ENCODE data around the gene ANO7. TPM values are rescaled to one million over a fixed set of nuclear protein-coding genes. Genes with fewer than 3 reads are reported as not detected.
A peak's percentile ranks its signal among the peaks of the same experiment; 100 is the strongest.

The ANO7 gene
- total and polyA plus RNA-seq, 2 of the 13 experiments (the other 11 are each of a cell fraction or from before 2014, with no cell fraction given), result 4.1 to 4.9 TPM

DNA sequence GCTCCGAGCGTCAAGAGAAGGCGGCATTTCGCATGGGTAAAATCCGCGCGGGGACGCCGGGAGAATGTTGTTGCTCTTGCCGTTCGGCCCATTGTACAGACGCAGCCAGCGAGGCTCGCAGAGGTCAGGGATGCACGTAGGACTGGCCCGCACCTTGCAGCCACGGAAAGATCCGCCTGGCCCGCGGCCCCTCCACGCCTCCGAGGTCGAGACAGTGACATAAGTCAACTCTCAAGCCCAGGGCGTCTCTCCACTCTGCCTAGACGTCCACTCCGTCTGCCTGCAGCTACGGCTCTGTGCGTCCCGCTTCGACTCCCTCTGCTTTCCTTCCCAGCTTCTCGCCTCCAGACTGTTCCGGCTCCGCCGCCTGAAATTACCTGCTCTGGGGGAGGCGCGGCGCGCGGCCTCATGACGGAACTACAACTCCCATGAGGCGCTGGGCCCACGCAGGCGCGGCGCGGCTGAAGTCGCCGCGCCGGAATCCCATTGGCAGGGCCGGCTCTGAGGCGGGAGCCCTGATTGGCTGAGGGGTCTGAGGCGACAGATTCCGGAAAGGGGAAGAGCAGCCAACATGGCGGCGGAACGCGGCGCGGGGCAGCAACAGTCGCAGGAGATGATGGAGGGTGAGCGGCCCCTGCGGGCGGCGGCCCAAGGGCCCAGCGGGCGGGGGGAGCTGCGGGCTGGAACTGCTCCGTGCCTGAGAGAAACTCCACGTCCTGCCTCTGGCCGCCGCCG lies 38.4 kb upstream of the ANO7 start, which contains the start of gene PPP1R7 (continued):
- no peak for TF ChIP-seq HMG20A (CRISPR knock-in tag; IDR thresholded peaks at IDR 0.05; ENCODE audit: borderline replicate concordance)
- 0 out of 2 replicates have a peak, but pooled peaks have one; percentile 53 for TF ChIP-seq NKX3-1 (CRISPR knock-in tag; IDR thresholded peaks at IDR 0.05)
- TF ChIP-seq MTF1 (CRISPR knock-in tag; IDR thresholded peaks at IDR 0.05), result no peak
- TF ChIP-seq ZNF773 (CRISPR knock-in tag; IDR thresholded peaks at IDR 0.05; ENCODE audit: borderline replicate concordance), result peak; percentile 33; the same call in 1 of the 2 replicates
- TF ChIP-seq, protein P1, sequence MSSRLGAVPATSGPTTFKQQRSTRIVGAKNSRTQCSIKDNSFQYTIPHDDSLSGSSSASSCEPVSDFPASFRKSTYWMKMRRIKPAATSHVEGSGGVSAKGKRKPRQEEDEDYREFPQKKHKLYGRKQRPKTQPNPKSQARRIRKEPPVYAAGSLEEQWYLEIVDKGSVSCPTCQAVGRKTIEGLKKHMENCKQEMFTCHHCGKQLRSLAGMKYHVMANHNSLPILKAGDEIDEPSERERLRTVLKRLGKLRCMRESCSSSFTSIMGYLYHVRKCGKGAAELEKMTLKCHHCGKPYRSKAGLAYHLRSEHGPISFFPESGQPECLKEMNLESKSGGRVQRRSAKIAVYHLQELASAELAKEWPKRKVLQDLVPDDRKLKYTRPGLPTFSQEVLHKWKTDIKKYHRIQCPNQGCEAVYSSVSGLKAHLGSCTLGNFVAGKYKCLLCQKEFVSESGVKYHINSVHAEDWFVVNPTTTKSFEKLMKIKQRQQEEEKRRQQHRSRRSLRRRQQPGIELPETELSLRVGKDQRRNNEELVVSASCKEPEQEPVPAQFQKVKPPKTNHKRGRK (CRISPR knock-in tag; IDR thresholded peaks at IDR 0.05), result peak; percentile 31; the same call in 1 of the 2 replicates
- TF ChIP-seq ZNF101 (CRISPR knock-in tag; IDR thresholded peaks at IDR 0.05; ENCODE audit: borderline replicate concordance, low read depth), result no peak
- TF ChIP-seq ZSCAN21 (CRISPR knock-in tag; IDR thresholded peaks at IDR 0.05; ENCODE audit: borderline replicate concordance), result peak; percentile 89; the same call in 1 of the 2 replicates
- TF ChIP-seq, protein P2, sequence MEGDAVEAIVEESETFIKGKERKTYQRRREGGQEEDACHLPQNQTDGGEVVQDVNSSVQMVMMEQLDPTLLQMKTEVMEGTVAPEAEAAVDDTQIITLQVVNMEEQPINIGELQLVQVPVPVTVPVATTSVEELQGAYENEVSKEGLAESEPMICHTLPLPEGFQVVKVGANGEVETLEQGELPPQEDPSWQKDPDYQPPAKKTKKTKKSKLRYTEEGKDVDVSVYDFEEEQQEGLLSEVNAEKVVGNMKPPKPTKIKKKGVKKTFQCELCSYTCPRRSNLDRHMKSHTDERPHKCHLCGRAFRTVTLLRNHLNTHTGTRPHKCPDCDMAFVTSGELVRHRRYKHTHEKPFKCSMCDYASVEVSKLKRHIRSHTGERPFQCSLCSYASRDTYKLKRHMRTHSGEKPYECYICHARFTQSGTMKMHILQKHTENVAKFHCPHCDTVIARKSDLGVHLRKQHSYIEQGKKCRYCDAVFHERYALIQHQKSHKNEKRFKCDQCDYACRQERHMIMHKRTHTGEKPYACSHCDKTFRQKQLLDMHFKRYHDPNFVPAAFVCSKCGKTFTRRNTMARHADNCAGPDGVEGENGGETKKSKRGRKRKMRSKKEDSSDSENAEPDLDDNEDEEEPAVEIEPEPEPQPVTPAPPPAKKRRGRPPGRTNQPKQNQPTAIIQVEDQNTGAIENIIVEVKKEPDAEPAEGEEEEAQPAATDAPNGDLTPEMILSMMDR (CRISPR knock-in tag; IDR thresholded peaks at IDR 0.05), result peak; percentile 70
- no peak for TF ChIP-seq ARID2 (CRISPR knock-in tag; IDR thresholded peaks at IDR 0.05; ENCODE audit: borderline replicate concordance)
- no peak for TF ChIP-seq PAWR (CRISPR knock-in tag; IDR thresholded peaks at IDR 0.05; ENCODE audit: borderline replicate concordance)
- TF ChIP-seq NCOA2 (CRISPR knock-in tag; IDR thresholded peaks at IDR 0.05), result 0 out of 2 replicates have a peak, but pooled peaks have one; percentile 22
- no peak for TF ChIP-seq FOXJ3 (CRISPR knock-in tag; IDR thresholded peaks at IDR 0.05; ENCODE audit: borderline replicate concordance)
- TF ChIP-seq ISX (CRISPR knock-in tag; conservative IDR thresholded peaks at IDR 0.05), result peak; percentile 40; the same call in 1 of the 2 replicates
- no peak for TF ChIP-seq GTF3A (CRISPR knock-in tag; conservative IDR thresholded peaks at IDR 0.05)
- no peak for TF ChIP-seq PLRG1 (conservative IDR thresholded peaks at IDR 0.05)
- no peak; the same call in 1 of the 2 replicates for TF ChIP-seq CBFB (CRISPR knock-in tag; IDR thresholded peaks at IDR 0.05)
- TF ChIP-seq TAF1 (CRISPR knock-in tag; IDR thresholded peaks at IDR 0.05), result peak; percentile 92
- peak; percentile 57 for TF ChIP-seq ZNF121 (CRISPR knock-in tag; IDR thresholded peaks at IDR 0.05)
- no peak for TF ChIP-seq DNMT1 (CRISPR knock-in tag; IDR thresholded peaks at IDR 0.05)
- TF ChIP-seq, protein P3, sequence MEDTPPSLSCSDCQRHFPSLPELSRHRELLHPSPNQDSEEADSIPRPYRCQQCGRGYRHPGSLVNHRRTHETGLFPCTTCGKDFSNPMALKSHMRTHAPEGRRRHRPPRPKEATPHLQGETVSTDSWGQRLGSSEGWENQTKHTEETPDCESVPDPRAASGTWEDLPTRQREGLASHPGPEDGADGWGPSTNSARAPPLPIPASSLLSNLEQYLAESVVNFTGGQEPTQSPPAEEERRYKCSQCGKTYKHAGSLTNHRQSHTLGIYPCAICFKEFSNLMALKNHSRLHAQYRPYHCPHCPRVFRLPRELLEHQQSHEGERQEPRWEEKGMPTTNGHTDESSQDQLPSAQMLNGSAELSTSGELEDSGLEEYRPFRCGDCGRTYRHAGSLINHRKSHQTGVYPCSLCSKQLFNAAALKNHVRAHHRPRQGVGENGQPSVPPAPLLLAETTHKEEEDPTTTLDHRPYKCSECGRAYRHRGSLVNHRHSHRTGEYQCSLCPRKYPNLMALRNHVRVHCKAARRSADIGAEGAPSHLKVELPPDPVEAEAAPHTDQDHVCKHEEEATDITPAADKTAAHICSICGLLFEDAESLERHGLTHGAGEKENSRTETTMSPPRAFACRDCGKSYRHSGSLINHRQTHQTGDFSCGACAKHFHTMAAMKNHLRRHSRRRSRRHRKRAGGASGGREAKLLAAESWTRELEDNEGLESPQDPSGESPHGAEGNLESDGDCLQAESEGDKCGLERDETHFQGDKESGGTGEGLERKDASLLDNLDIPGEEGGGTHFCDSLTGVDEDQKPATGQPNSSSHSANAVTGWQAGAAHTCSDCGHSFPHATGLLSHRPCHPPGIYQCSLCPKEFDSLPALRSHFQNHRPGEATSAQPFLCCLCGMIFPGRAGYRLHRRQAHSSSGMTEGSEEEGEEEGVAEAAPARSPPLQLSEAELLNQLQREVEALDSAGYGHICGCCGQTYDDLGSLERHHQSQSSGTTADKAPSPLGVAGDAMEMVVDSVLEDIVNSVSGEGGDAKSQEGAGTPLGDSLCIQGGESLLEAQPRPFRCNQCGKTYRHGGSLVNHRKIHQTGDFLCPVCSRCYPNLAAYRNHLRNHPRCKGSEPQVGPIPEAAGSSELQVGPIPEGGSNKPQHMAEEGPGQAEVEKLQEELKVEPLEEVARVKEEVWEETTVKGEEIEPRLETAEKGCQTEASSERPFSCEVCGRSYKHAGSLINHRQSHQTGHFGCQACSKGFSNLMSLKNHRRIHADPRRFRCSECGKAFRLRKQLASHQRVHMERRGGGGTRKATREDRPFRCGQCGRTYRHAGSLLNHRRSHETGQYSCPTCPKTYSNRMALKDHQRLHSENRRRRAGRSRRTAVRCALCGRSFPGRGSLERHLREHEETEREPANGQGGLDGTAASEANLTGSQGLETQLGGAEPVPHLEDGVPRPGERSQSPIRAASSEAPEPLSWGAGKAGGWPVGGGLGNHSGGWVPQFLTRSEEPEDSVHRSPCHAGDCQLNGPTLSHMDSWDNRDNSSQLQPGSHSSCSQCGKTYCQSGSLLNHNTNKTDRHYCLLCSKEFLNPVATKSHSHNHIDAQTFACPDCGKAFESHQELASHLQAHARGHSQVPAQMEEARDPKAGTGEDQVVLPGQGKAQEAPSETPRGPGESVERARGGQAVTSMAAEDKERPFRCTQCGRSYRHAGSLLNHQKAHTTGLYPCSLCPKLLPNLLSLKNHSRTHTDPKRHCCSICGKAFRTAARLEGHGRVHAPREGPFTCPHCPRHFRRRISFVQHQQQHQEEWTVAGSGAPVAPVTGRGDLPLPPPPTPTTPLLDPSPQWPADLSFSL (CRISPR knock-in tag; IDR thresholded peaks at IDR 0.05), result no peak
- TF ChIP-seq MAFG (CRISPR knock-in tag; IDR thresholded peaks at IDR 0.05), result no peak; the same call in 1 of the 2 replicates
